SU-DHL-6 (cell line): Measurements from ENCODE around the gene PTPRJ.

Experiments
- H2AFZ ChIP-seq: fragments of 200-600 bp; sonication (generic); 2 replicates; pipeline ENCODE4 v1.6.1; 2014; ENCODE audit warnings: low read depth, mild to moderate bottlenecking, moderate library complexity, mixed read lengths, antibody characterized with exemption, low read length; ENCODE audit not compliant: severe bottlenecking
- H3F3A ChIP-seq: fragments of 200-600 bp; shearing (Covaris generic); 2 replicates; pipeline ENCODE4 v1.6.0; 2016; ENCODE audit warnings: antibody characterized with exemption, mild to moderate bottlenecking; ENCODE audit not compliant: insufficient read depth
- H3K27ac ChIP-seq: fragments of 200-600 bp; sonication (generic); 2 replicates; pipeline ENCODE4 v1.5.1; 2016; ENCODE audit warnings: low read depth, mild to moderate bottlenecking, low read length, moderate library complexity, mixed read lengths
- H3K27me3 ChIP-seq: fragments of 200-600 bp; sonication (generic), shearing (Covaris generic); 2 replicates; pipeline ENCODE4 v1.6.0; 2014; ENCODE audit warnings: mild to moderate bottlenecking, low read length
- H3K36me3 ChIP-seq: fragments of 200-600 bp; sonication (generic); 2 replicates; pipeline ENCODE4 v1.6.1; 2014; ENCODE audit warnings: mild to moderate bottlenecking, low read length, mixed read lengths
- H3K4me2 ChIP-seq: fragments of 300-600, 200-600 bp; shearing (Covaris generic), sonication (generic); 2 replicates; pipeline ENCODE4 v1.6.0; 2014; ENCODE audit warnings: low read length, low read depth, mild to moderate bottlenecking; ENCODE audit not compliant: poor library complexity, severe bottlenecking
- H3K4me3 ChIP-seq: fragments of 200-600 bp; sonication (generic); 2 replicates; pipeline ENCODE4 v1.5.1; 2014; ENCODE audit warnings: antibody characterized with exemption, low read length, mild to moderate bottlenecking, mixed read lengths; ENCODE audit not compliant: insufficient read depth, poor library complexity, severe bottlenecking
- H3K79me2 ChIP-seq: fragments of 200-600 bp; sonication (generic); 2 replicates; pipeline ENCODE4 v1.6.1; 2014; ENCODE audit warnings: mild to moderate bottlenecking, low read length, moderate library complexity; ENCODE audit not compliant: insufficient read depth
- H3K9ac ChIP-seq: fragments of 200-600 bp; sonication (generic); 2 replicates; pipeline ENCODE4 v1.7.0; 2014; ENCODE audit warnings: mild to moderate bottlenecking, low read length
- H3K9me2 ChIP-seq: fragments of 200-600 bp; sonication (generic); replicated peaks from 2 replicates; pipeline ENCODE4 v1.6.1; 2014; ENCODE audit warnings: low read length; ENCODE audit not compliant: insufficient read depth
- H3K9me3 ChIP-seq: fragments of 200-600 bp; sonication (generic); 2 replicates; pipeline ENCODE4 v1.6.1; 2014; ENCODE audit warnings: low read length, mixed read lengths; ENCODE audit not compliant: insufficient read depth
- H4K20me1 ChIP-seq: fragments of 200-600 bp; sonication (generic); 2 replicates; pipeline ENCODE4 v1.6.1; 2014; ENCODE audit warnings: low read depth, mild to moderate bottlenecking, antibody characterized with exemption, low read length, moderate library complexity, mixed read lengths
- EZH2phosphoT487 ChIP-seq: fragments of 200-600 bp; sonication (generic), shearing (Covaris generic); conservative IDR thresholded peaks from 2 replicates; pipeline ENCODE4 v1.6.1; 2018; ENCODE audit warnings: mild to moderate bottlenecking, antibody characterized with exemption, low read length, moderate library complexity, mixed read lengths
- TF ChIP-seq, protein P1 (sequence below): fragments of 200-600 bp; sonication (generic); IDR thresholded peaks from one replicate; pipeline ENCODE4 v1.5.1; 2017; ENCODE audit warnings: antibody characterized with exemption, mild to moderate bottlenecking, low read length, moderate library complexity; ENCODE audit not compliant: insufficient read depth, poor library complexity, severe bottlenecking

PTPRJ gene

DNA sequence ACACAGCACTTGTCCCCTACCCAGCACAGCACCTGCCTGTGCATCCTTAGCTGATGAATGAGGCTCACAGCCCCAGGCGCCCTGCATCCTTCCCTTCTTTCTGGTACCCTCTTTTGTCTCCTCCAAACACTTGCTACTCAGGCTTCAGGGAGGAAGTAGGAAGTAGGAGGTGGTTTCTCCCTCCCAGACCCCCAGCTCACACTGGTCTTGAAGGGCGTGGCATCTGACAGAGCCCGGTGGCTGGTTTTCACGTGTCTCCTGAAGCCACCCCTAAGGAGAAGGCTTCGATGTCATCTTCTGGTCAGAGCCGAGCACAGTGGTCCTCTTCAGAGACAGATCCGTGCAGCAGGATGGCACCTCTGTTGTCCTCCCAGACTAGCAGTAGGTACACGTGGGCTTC is 109.8 kb downstream of the PTPRJ start:
- Histone ChIP-seq H3K4me2 (no peak overlapping the region), H3K27me3 (no peaks in the 10 kb centered on the region), H3K4me3 (no peak overlapping the region), H3K27ac (no peak overlapping the region), H3F3A (no peaks in the 10 kb centered on the region), H3K36me3 (no peaks in the 10 kb centered on the region), H2AFZ (no peak overlapping the region), H3K9me3 (no peaks in the 10 kb centered on the region), H3K79me2 (no peaks in the 10 kb centered on the region), H3K9ac (no peak overlapping the region), H4K20me1 (no peaks in the 10 kb centered on the region), H3K9me2 (no peaks in the 10 kb centered on the region)
- TF ChIP-seq, protein P1, sequence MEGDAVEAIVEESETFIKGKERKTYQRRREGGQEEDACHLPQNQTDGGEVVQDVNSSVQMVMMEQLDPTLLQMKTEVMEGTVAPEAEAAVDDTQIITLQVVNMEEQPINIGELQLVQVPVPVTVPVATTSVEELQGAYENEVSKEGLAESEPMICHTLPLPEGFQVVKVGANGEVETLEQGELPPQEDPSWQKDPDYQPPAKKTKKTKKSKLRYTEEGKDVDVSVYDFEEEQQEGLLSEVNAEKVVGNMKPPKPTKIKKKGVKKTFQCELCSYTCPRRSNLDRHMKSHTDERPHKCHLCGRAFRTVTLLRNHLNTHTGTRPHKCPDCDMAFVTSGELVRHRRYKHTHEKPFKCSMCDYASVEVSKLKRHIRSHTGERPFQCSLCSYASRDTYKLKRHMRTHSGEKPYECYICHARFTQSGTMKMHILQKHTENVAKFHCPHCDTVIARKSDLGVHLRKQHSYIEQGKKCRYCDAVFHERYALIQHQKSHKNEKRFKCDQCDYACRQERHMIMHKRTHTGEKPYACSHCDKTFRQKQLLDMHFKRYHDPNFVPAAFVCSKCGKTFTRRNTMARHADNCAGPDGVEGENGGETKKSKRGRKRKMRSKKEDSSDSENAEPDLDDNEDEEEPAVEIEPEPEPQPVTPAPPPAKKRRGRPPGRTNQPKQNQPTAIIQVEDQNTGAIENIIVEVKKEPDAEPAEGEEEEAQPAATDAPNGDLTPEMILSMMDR = no peak
- TF ChIP-seq EZH2phosphoT487 = no peak

DNA sequence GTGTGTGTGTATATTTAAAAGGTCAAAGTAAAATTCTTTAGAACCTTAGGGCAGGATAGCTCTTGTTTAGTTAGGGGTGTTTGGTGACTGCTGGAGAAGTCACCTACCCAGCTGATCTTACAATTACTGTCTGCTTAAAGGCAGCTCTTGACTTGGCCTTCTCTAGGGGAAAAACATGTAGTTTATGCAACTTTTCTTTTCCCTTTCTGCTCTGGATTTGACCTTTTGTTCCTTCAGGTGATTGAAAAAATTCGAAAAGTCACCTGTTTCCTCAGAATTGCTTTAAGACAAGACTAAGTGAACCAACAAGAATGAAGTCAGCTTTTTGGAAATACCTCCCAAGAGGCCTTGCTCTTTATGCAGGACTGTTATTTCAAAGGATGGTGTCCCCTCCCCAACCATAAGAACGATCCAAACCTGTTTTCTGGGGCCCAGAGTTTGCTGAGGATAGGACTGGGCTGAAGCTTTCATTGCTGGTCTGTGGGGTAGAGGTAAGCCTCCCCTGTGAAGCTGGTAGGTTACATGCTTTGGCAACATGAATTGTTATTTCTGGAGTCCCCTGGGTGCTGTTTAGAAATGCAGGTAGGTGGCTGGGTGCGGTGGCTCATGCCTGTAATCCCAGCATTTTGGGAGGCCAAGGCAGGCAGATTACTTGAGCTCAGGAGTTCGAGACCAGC is 111.2 kb downstream of the PTPRJ start:
- no peak for TF ChIP-seq EZH2phosphoT487
- TF ChIP-seq, protein P1 = no peak
- Histone ChIP-seq H3K4me3 (no peak overlapping the region), H3K9me2 (no peaks in the 10 kb centered on the region), H3K9me3 (no peaks in the 10 kb centered on the region), H3K4me2 (no peak overlapping the region), H3K27me3 (no peaks in the 10 kb centered on the region), H3F3A (no peaks in the 10 kb centered on the region), H3K9ac (no peak overlapping the region), H3K27ac (no peak overlapping the region), H3K36me3 (no peaks in the 10 kb centered on the region), H3K79me2 (no peaks in the 10 kb centered on the region), H4K20me1 (no peaks in the 10 kb centered on the region), H2AFZ (no peak overlapping the region)

- Histone ChIP-seq H3K4me3 (no peak overlapping the region), H3K9me3 (no peaks in the 10 kb centered on the region), H3K27me3 (no peaks in the 10 kb centered on the region), H3K4me2 (no peak overlapping the region), H2AFZ (no peak overlapping the region), H4K20me1 (no peaks in the 10 kb centered on the region), H3F3A (no peaks in the 10 kb centered on the region), H3K9ac (no peak overlapping the region), H3K36me3 (no peaks in the 10 kb centered on the region), H3K79me2 (no peaks in the 10 kb centered on the region), H3K9me2 (no peaks in the 10 kb centered on the region), H3K27ac (no peak overlapping the region)
- TF ChIP-seq, protein P1 = no peak
- TF ChIP-seq EZH2phosphoT487 = no peak
These were observed 113.0 kb downstream of the PTPRJ start for GRCh38 chr11:48093323-48093722.
